Measurements from ENCODE around the gene LYRM2. TPM values are rescaled to one million over a fixed set of nuclear protein-coding genes. Genes with fewer than 3 reads are reported as not detected.

LYRM2 gene
- total RNA-seq, 1 experiment from 2014 or later: 39.4 TPM

DNA sequence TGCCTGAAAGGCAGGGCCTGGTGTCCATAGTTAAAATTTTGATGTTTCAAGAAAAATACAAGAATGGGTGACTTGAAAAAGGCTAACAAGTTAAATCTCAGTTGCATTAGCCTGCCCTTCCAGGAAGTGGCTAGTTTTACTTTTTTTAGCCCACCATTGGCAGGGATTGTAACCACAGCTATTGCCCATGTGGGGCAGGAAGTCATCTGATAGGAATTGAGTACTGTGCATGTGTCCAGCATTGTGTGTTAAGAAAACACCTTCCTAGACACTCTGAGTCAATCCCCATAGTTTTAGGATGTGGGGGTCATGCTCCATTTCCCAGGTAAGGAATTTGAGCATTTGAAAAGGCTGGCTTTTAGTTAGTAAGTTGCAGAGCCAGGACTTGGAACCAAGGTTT is 26.9 kb downstream of the LYRM2 start:
- Histone ChIP-seq H3K4me1 (ENCODE audit: control insufficient read depth, insufficient read depth, low read length) (no peaks in the 10 kb centered on the region), H3K27ac (ENCODE audit: low read length) (no peak overlapping the region), H3K27me3 (ENCODE audit: control insufficient read depth, insufficient read depth, low read length) (no peaks in the 10 kb centered on the region), H3K4me3 (ENCODE audit: low read depth in 2 of 2, low read length in 2 of 2) (no peak overlapping the region), H3K9me3 (ENCODE audit: control insufficient read depth, insufficient read depth, low read depth, low read length) (no peaks in the 10 kb centered on the region), H3K36me3 (ENCODE audit: control insufficient read depth, insufficient read depth, low read length) (no peaks in the 10 kb centered on the region; the same call in 1 of the 2 replicates)
- no peak for ATAC-seq
- ChIA-PET POLR2A (no interaction called here), CTCF (interaction anchor here (0.7 kb wide), 1 partner anchor 629 kb away, joined by 5 read pairs; no protein-coding TSS in a partner anchor)
- in situ Hi-C loops (cut with HindIII; ENCODE audit: low pct_unique_long_range_greater_than_20kb, low sequenced_read_pairs) (no loop called here), intact Hi-C loops (cut with micrococcal nuclease; ENCODE audit: unreplicated experiment) (no loop called here)
- TF ChIP-seq, protein P1, sequence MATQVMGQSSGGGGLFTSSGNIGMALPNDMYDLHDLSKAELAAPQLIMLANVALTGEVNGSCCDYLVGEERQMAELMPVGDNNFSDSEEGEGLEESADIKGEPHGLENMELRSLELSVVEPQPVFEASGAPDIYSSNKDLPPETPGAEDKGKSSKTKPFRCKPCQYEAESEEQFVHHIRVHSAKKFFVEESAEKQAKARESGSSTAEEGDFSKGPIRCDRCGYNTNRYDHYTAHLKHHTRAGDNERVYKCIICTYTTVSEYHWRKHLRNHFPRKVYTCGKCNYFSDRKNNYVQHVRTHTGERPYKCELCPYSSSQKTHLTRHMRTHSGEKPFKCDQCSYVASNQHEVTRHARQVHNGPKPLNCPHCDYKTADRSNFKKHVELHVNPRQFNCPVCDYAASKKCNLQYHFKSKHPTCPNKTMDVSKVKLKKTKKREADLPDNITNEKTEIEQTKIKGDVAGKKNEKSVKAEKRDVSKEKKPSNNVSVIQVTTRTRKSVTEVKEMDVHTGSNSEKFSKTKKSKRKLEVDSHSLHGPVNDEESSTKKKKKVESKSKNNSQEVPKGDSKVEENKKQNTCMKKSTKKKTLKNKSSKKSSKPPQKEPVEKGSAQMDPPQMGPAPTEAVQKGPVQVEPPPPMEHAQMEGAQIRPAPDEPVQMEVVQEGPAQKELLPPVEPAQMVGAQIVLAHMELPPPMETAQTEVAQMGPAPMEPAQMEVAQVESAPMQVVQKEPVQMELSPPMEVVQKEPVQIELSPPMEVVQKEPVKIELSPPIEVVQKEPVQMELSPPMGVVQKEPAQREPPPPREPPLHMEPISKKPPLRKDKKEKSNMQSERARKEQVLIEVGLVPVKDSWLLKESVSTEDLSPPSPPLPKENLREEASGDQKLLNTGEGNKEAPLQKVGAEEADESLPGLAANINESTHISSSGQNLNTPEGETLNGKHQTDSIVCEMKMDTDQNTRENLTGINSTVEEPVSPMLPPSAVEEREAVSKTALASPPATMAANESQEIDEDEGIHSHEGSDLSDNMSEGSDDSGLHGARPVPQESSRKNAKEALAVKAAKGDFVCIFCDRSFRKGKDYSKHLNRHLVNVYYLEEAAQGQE (IDR thresholded peaks at IDR 0.05; ENCODE audit: insufficient read depth in 1 of 2, low read depth in 2 of 2, low read length in 1 of 2): no peak
- no peak for TF ChIP-seq TCF7L2 (IDR thresholded peaks at IDR 0.05; ENCODE audit: low read depth, low read length)
- TF ChIP-seq, protein P2, sequence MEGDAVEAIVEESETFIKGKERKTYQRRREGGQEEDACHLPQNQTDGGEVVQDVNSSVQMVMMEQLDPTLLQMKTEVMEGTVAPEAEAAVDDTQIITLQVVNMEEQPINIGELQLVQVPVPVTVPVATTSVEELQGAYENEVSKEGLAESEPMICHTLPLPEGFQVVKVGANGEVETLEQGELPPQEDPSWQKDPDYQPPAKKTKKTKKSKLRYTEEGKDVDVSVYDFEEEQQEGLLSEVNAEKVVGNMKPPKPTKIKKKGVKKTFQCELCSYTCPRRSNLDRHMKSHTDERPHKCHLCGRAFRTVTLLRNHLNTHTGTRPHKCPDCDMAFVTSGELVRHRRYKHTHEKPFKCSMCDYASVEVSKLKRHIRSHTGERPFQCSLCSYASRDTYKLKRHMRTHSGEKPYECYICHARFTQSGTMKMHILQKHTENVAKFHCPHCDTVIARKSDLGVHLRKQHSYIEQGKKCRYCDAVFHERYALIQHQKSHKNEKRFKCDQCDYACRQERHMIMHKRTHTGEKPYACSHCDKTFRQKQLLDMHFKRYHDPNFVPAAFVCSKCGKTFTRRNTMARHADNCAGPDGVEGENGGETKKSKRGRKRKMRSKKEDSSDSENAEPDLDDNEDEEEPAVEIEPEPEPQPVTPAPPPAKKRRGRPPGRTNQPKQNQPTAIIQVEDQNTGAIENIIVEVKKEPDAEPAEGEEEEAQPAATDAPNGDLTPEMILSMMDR (IDR thresholded peaks at IDR 0.05): no peak
- TF ChIP-seq POLR2AphosphoS5 (IDR thresholded peaks at IDR 0.05; ENCODE audit: low read depth, low read length): no peak
- no peak for TF ChIP-seq SIN3A (IDR thresholded peaks at IDR 0.05; ENCODE audit: borderline replicate concordance, insufficient read depth, low read depth, low read length)
- no peak for DNase-seq (ENCODE audit: low read depth, low spot score)
- no TSS peak for BruUV-seq (replicated peaks)

- DNase-seq (ENCODE audit: low read depth, low spot score) (peak; percentile 17), ATAC-seq (peak; percentile 86)
- in situ Hi-C loops (cut with HindIII; ENCODE audit: low pct_unique_long_range_greater_than_20kb, low sequenced_read_pairs): no loop called here
- H3K4me3 ChIP-seq (ENCODE audit: low read depth in 2 of 2, low read length in 2 of 2): no peak overlapping the region
- no peaks in the 10 kb centered on the region; the same call in 1 of the 2 replicates for H3K36me3 ChIP-seq (ENCODE audit: control insufficient read depth, insufficient read depth, low read length)
- no peaks in the 10 kb centered on the region for H3K9me3 ChIP-seq (ENCODE audit: control insufficient read depth, insufficient read depth, low read depth, low read length)
- no TSS peak for BruUV-seq (replicated peaks)
- TF ChIP-seq, protein P2 (IDR thresholded peaks at IDR 0.05): peak; percentile 93
- TF ChIP-seq, protein P1 (IDR thresholded peaks at IDR 0.05; ENCODE audit: insufficient read depth in 1 of 2, low read depth in 2 of 2, low read length in 1 of 2): no peak
- no peak overlapping the region for H3K27ac ChIP-seq (ENCODE audit: low read length)
- intact Hi-C loops (cut with micrococcal nuclease; ENCODE audit: unreplicated experiment): loop anchor here (1.0 kb wide), 1 partner anchor 177 kb away; the partner anchor contains the start of gene ANKRD6
- ChIA-PET CTCF (interaction anchor here (1.2 kb wide), 1 partner anchor 178 kb away, joined by 3 read pairs; no protein-coding TSS in a partner anchor), POLR2A (interaction anchor here (0.7 kb wide), 1 partner anchor 292 kb away, joined by 7 read pairs; no protein-coding TSS in a partner anchor)
- H3K27me3 ChIP-seq (ENCODE audit: control insufficient read depth, insufficient read depth, low read length): no peaks in the 10 kb centered on the region
- H3K4me1 ChIP-seq (ENCODE audit: control insufficient read depth, insufficient read depth, low read length): no peaks in the 10 kb centered on the region
Measured at GRCh38 chr6:89610149-89610642, 28.4 kb downstream of the LYRM2 start.

Data from Panc1 (cell line).